SK-N-MC (cell line): ENCODE measurements around the gene PTPRR.

Source experiments
- DNase-seq: peaks from one replicate; pipeline ENCODE4 v3.0.0-alpha.2; 2011; ENCODE audit warnings: low read depth, low spot score
- H3K27ac ChIP-seq: fragments of 200-600 bp; sonication (generic); 2 replicates; pipeline ENCODE4 v1.5.1; 2016; ENCODE audit warnings: mixed run types
- H3K36me3 ChIP-seq: fragments of 200-600 bp; sonication (generic); 2 replicates; pipeline ENCODE4 v1.6.1; 2017; ENCODE audit warnings: antibody characterized with exemption, low read length, mixed read lengths; ENCODE audit not compliant: insufficient read depth
- H3K4me3 ChIP-seq: fragments of 200-600 bp; sonication (generic); 2 replicates; pipeline ENCODE4 v1.5.1; 2016
- H3K9ac ChIP-seq: fragments of 200-600 bp; sonication (generic); 2 replicates; pipeline ENCODE4 v1.8.0; 2017; ENCODE audit warnings: mixed run types, mixed read lengths; ENCODE audit not compliant: insufficient read length
- H3K9me3 ChIP-seq: fragments of 200-600 bp; sonication (generic); 2 replicates; pipeline ENCODE4 v1.6.1; 2017; ENCODE audit warnings: low read depth, mild to moderate bottlenecking, antibody characterized with exemption, low read length, moderate library complexity, mixed read lengths
- EZH2 ChIP-seq: fragments of 200-600 bp; sonication (generic); IDR thresholded peaks from one replicate; pipeline ENCODE4 v1.6.1; 2017; ENCODE audit warnings: antibody characterized with exemption
- FOXP2 ChIP-seq: optimal IDR thresholded peaks from 2 replicates; pipeline ENCODE3; 2011; ENCODE audit warnings: mild to moderate bottlenecking, moderate library complexity; ENCODE audit not compliant: insufficient read depth; ENCODE audit errors: extremely low read length, control extremely low read depth
- POLR2AphosphoS5 ChIP-seq: IDR thresholded peaks from 2 replicates; pipeline ENCODE4 v1.6.1; 2012; ENCODE audit warnings: mild to moderate bottlenecking, low read depth, low read length, borderline replicate concordance

The PTPRR gene

GRCh38 chr12:70686907-70687306 lies 233.6 kb downstream of the PTPRR start:
- TF ChIP-seq POLR2AphosphoS5: no peak
- TF ChIP-seq FOXP2: no peak
- no peak for TF ChIP-seq EZH2
- no peak overlapping the region for H3K27ac ChIP-seq
- no peak overlapping the region for H3K4me3 ChIP-seq
- H3K9me3 ChIP-seq: no peaks in the 10 kb centered on the region
- no peak overlapping the region for H3K9ac ChIP-seq
- DNase-seq: no peak
- no peaks in the 10 kb centered on the region for H3K36me3 ChIP-seq

GRCh38 chr12:70686299-70686698 lies 234.2 kb downstream of the PTPRR start:
- DNase-seq: no peak
- Histone ChIP-seq H3K27ac (no peak overlapping the region), H3K9me3 (no peaks in the 10 kb centered on the region), H3K36me3 (no peaks in the 10 kb centered on the region), H3K4me3 (no peak overlapping the region), H3K9ac (no peak overlapping the region)
- TF ChIP-seq POLR2AphosphoS5 (no peak), EZH2 (no peak), FOXP2 (no peak)

GRCh38 chr12:70683976-70684375 lies 236.6 kb downstream of the PTPRR start:
- H3K4me3 ChIP-seq: no peak overlapping the region
- DNase-seq: no peak
- no peak for TF ChIP-seq FOXP2
- no peak for TF ChIP-seq EZH2
- no peak for TF ChIP-seq POLR2AphosphoS5

GRCh38 chr12:70671698-70672097 lies 248.8 kb downstream of the PTPRR start:
- DNase-seq: no peak
- Histone ChIP-seq H3K9ac (no peak overlapping the region), H3K27ac (no peak overlapping the region), H3K9me3 (no peaks in the 10 kb centered on the region), H3K4me3 (no peak overlapping the region), H3K36me3 (no peaks in the 10 kb centered on the region)
- TF ChIP-seq FOXP2: no peak
- TF ChIP-seq POLR2AphosphoS5: no peak
- TF ChIP-seq EZH2: no peak

More at GRCh38 chr12:70683976-70684375, 236.6 kb downstream of the PTPRR start:
- no peaks in the 10 kb centered on the region for H3K36me3 ChIP-seq
- no peak overlapping the region for H3K9ac ChIP-seq
- no peak overlapping the region for H3K27ac ChIP-seq
- no peaks in the 10 kb centered on the region for H3K9me3 ChIP-seq

- Histone ChIP-seq H3K27ac (no peak overlapping the region), H3K36me3 (no peaks in the 10 kb centered on the region), H3K4me3 (no peak overlapping the region), H3K9me3 (no peaks in the 10 kb centered on the region), H3K9ac (no peak overlapping the region)
- DNase-seq: no peak
- TF ChIP-seq POLR2AphosphoS5: no peak
- no peak for TF ChIP-seq FOXP2
- no peak for TF ChIP-seq EZH2
Observed at GRCh38 chr12:70670948-70671347, 249.6 kb downstream of the PTPRR start.

GRCh38 chr12:70667253-70667652 lies 253.3 kb downstream of the PTPRR start:
- TF ChIP-seq EZH2: no peak
- TF ChIP-seq FOXP2: no peak
- TF ChIP-seq POLR2AphosphoS5: no peak
- H3K9ac ChIP-seq: no peak overlapping the region
- no peaks in the 10 kb centered on the region for H3K9me3 ChIP-seq

GRCh38 chr12:70666364-70666763 lies 254.2 kb downstream of the PTPRR start:
- Histone ChIP-seq H3K4me3 (no peak overlapping the region), H3K27ac (no peak overlapping the region), H3K36me3 (no peaks in the 10 kb centered on the region), H3K9me3 (no peaks in the 10 kb centered on the region), H3K9ac (no peak overlapping the region)
- no peak for TF ChIP-seq FOXP2
- no peak for TF ChIP-seq POLR2AphosphoS5
- TF ChIP-seq EZH2: no peak
- DNase-seq: no peak

More at GRCh38 chr12:70667253-70667652, 253.3 kb downstream of the PTPRR start:
- no peak for DNase-seq
- H3K27ac ChIP-seq: no peak overlapping the region
- H3K4me3 ChIP-seq: no peak overlapping the region
- H3K36me3 ChIP-seq: no peaks in the 10 kb centered on the region

- no peak for DNase-seq
- Histone ChIP-seq H3K9me3 (no peaks in the 10 kb centered on the region), H3K9ac (no peak overlapping the region), H3K4me3 (no peak overlapping the region), H3K36me3 (no peaks in the 10 kb centered on the region), H3K27ac (no peak overlapping the region)
- TF ChIP-seq POLR2AphosphoS5: no peak
- no peak for TF ChIP-seq EZH2
- TF ChIP-seq FOXP2: no peak
Observed at GRCh38 chr12:70664465-70664881, 256.1 kb downstream of the PTPRR start.

- Histone ChIP-seq H3K27ac (no peak overlapping the region), H3K4me3 (no peak overlapping the region), H3K36me3 (no peaks in the 10 kb centered on the region), H3K9ac (no peak overlapping the region), H3K9me3 (no peaks in the 10 kb centered on the region)
- no peak for DNase-seq
- TF ChIP-seq FOXP2 (no peak), EZH2 (no peak), POLR2AphosphoS5 (no peak)
Observed at GRCh38 chr12:70663838-70664237, 256.7 kb downstream of the PTPRR start.
